ENCODE results near the gene TOB1.
"Not testable (repeated sequence)": the region's sequence is repeated elsewhere in the genome, so short reads cannot be mapped to it uniquely, and the experiment has no call there.

Gene TOB1

DNA sequence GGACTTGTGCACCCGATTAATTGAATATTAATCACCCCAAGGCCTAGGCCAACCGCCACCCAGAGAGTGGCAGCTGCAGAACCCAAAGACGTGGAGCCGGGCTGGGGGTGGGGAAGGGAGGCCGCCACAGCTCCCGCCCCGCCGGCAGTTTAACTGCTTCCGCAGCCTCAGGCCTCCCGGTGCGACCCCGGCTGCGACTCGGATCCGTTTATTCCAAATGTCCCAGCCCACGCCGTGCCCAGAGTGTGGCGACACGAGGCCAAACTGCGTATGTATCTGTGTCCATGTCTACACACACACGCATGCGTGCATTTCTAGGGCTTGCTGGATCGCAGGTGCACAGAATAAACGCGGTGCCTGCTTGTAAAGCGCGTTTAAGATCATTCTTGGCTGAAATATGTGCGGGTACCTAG, 802 bp upstream of the TOB1 start:
- Histone ChIP-seq H3K4me3 (ENCODE audit: low read depth, low read length) (peak overlapping the region; percentile 99), H3K36me3 (ENCODE audit: control insufficient read depth, insufficient read depth, low read length) (peaks cover 20% of the 10 kb centered on the region), H3K9ac (ENCODE audit: low read depth, low read length) (peak overlapping the region; percentile 54), H3K9me3 (ENCODE audit: control insufficient read depth, insufficient read depth, low read length) (no peaks in the 10 kb centered on the region), H3K27ac (ENCODE audit: low read depth, low read length) (peak overlapping the region; percentile 91), H3K4me1 (ENCODE audit: control insufficient read depth, insufficient read depth, low read length) (peaks cover 19% of the 10 kb centered on the region), H3K27me3 (ENCODE audit: control insufficient read depth, insufficient read depth, low read length) (no peaks in the 10 kb centered on the region)

DNA sequence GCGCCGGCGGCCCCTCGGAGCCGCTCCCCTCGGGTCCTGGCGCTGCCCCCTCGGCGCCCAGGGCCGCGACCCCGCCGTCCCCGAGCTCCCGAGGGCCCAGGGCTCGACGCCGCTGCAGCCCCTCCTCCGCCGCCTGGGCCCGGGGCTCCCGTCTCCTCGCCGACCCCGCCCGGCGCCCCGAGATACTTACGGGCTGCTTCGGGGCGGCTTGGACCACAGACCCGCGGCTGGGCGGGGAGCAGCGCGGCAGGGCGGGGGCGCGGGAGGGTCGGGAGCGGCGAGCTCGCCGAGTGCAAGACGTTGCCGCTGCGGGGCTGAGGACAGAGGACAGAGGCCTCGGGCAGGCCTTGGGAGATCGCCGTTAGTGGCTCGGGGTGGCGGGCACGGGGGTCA, 290 bp downstream of the TOB1 start:
- Histone ChIP-seq H3K27me3 (ENCODE audit: control insufficient read depth, insufficient read depth, low read length) (no peaks in the 10 kb centered on the region), H3K4me1 (ENCODE audit: control insufficient read depth, insufficient read depth, low read length) (peaks cover 19% of the 10 kb centered on the region), H3K27ac (ENCODE audit: low read depth, low read length) (peak overlapping the region; percentile 90), H3K36me3 (ENCODE audit: control insufficient read depth, insufficient read depth, low read length) (peaks cover 27% of the 10 kb centered on the region), H3K9ac (ENCODE audit: low read depth, low read length) (peak overlapping the region; percentile 75; the same call in 1 of the 2 replicates), H3K9me3 (ENCODE audit: control insufficient read depth, insufficient read depth, low read length) (no peaks in the 10 kb centered on the region), H3K4me3 (ENCODE audit: low read depth, low read length) (peak overlapping the region; percentile 99)

DNA sequence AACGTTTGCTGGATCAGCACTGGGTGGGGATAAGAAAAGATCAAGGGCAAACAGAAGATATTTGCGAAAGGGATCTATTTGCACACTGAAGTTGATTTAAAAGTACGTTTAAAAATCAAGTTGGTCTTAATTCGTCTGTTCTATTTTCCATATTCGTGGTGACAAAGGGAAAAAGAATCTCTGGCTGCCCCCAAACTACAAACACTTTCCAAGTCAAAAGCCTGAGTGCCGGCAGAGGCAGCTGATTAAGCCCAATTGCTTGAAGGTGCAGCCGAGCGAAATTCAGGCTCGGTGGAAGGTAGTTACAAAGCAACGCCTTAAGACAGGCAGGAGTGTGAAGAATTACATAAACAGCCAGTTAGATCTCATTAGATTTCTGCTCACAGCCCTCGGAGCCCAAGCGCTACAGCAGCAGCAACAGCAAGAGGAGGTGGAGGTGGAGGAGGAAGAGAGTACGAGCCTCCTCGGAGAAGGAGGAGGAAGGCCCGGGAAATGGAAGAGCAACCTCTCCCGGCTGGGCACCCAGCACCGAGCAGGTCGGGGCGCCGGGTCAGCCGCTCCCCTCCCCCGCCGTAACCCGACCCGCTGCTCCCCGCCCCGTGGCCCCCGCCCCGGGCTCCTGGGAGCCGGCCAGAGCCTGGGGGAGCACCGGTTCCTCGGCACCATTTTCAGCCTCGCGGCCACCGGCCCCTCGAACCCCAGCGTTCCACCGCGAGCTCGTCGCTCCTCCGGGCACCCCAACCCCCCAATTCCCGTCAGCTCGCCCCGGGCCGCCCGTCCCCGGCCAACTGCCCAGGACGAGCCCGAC, 890 bp downstream of the TOB1 start:
- peak overlapping the region; percentile 90 for H3K27ac ChIP-seq (ENCODE audit: low read depth, low read length)

DNA sequence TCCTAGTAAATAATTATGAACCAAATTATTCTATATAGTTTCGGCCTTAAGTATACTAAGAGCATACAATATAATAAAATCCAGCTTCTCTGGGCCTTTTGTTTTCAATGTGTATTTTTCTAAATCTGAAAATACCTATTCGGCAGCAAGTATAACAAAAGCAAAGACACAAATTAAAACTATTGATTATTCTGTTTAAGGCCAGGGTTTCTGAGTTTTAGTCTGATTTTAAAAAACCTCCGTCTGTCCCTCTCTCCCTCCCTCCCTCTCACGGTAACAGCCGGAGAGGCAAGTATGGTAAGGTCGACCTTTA, 1.5 kb downstream of the TOB1 start:
- Histone ChIP-seq H3K4me3 (ENCODE audit: low read depth, low read length) (peak overlapping the region; percentile 99), H3K27me3 (ENCODE audit: control insufficient read depth, insufficient read depth, low read length) (no peaks in the 10 kb centered on the region), H3K36me3 (ENCODE audit: control insufficient read depth, insufficient read depth, low read length) (peaks cover 28% of the 10 kb centered on the region), H3K27ac (ENCODE audit: low read depth, low read length) (peak overlapping the region; percentile 90), H3K4me1 (ENCODE audit: control insufficient read depth, insufficient read depth, low read length) (peaks cover 19% of the 10 kb centered on the region), H3K9ac (ENCODE audit: low read depth, low read length) (peak overlapping the region; percentile 69), H3K9me3 (ENCODE audit: control insufficient read depth, insufficient read depth, low read length) (no peaks in the 10 kb centered on the region)

More for the DNA sequence above, 890 bp downstream of the TOB1 start:
- Histone ChIP-seq H3K9ac (ENCODE audit: low read depth, low read length) (peak overlapping the region; percentile 75), H3K36me3 (ENCODE audit: control insufficient read depth, insufficient read depth, low read length) (peaks cover 28% of the 10 kb centered on the region), H3K9me3 (ENCODE audit: control insufficient read depth, insufficient read depth, low read length) (no peaks in the 10 kb centered on the region), H3K4me1 (ENCODE audit: control insufficient read depth, insufficient read depth, low read length) (peaks cover 19% of the 10 kb centered on the region), H3K4me3 (ENCODE audit: low read depth, low read length) (peak overlapping the region; percentile 99), H3K27me3 (ENCODE audit: control insufficient read depth, insufficient read depth, low read length) (no peaks in the 10 kb centered on the region)

DNA sequence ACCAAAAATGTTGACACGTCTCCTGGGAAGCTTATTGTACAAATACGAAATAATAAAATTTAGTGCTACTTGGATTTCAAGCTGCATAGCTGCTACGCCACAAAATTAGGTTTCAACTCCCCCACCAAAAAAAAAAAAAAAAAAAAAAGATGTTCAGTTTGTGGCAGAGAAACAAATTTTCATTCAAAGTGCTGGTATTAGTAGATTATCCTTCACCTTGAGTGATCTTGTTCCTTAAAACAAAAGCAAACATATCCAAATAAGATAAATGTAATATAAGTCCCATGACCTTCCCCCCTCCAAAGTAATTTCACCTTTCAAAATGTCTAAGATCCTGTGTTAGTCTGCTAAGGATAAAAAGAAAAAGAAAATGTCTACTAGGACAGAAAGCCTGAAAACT, 2.2 kb downstream of the TOB1 start:
- Histone ChIP-seq H3K4me1 (ENCODE audit: control insufficient read depth, insufficient read depth, low read length) (peaks cover 19% of the 10 kb centered on the region), H3K27ac (ENCODE audit: low read depth, low read length) (no peak overlapping the region), H3K4me3 (ENCODE audit: low read depth, low read length) (peak overlapping the region; percentile 99)

DNA sequence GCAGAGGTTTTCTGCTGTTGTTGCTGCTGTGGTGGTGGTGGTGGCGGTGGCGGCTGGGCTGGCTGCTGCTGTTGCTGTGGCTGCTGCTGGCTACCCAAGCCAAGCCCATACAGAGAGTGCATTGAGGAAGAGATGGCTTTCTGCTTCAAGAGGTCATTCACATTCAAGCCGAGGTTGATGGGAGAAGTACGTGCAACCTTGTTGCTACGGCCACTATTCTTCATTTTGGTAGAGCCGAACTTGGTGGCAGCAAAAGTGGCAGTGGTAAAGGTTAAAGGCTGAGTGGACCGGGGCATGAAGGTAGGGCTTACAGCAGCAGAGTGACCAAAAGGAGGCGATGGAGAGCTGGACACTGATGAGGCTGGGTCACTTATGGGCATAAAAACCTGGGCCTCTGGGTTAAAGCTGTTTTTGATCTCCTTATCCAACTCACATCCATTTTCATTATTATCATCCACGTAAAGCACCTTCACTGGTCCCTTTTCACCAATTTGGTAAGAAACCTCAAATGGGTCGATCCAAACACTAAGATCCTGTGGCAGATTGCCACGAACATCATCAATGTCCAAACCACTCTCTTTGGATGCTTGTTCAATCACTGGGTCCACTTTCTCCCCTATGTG, 2.8 kb downstream of the TOB1 start:
- Histone ChIP-seq H3K4me1 (ENCODE audit: control insufficient read depth, insufficient read depth, low read length) (peaks cover 16% of the 10 kb centered on the region), H3K9me3 (ENCODE audit: control insufficient read depth, insufficient read depth, low read length) (no peaks in the 10 kb centered on the region), H3K36me3 (ENCODE audit: control insufficient read depth, insufficient read depth, low read length) (peaks cover 28% of the 10 kb centered on the region), H3K27me3 (ENCODE audit: control insufficient read depth, insufficient read depth, low read length) (no peaks in the 10 kb centered on the region), H3K27ac (ENCODE audit: low read depth, low read length) (no peak overlapping the region), H3K9ac (ENCODE audit: low read depth, low read length) (no peak overlapping the region), H3K4me3 (ENCODE audit: low read depth, low read length) (0 out of 2 replicates have a peak overlapping the region, but pooled peaks have one; percentile 99)

More for the DNA sequence above, 2.2 kb downstream of the TOB1 start:
- Histone ChIP-seq H3K9me3 (ENCODE audit: control insufficient read depth, insufficient read depth, low read length) (no peaks in the 10 kb centered on the region), H3K27me3 (ENCODE audit: control insufficient read depth, insufficient read depth, low read length) (no peaks in the 10 kb centered on the region), H3K36me3 (ENCODE audit: control insufficient read depth, insufficient read depth, low read length) (peaks cover 28% of the 10 kb centered on the region), H3K9ac (ENCODE audit: low read depth, low read length) (no peak overlapping the region)

DNA sequence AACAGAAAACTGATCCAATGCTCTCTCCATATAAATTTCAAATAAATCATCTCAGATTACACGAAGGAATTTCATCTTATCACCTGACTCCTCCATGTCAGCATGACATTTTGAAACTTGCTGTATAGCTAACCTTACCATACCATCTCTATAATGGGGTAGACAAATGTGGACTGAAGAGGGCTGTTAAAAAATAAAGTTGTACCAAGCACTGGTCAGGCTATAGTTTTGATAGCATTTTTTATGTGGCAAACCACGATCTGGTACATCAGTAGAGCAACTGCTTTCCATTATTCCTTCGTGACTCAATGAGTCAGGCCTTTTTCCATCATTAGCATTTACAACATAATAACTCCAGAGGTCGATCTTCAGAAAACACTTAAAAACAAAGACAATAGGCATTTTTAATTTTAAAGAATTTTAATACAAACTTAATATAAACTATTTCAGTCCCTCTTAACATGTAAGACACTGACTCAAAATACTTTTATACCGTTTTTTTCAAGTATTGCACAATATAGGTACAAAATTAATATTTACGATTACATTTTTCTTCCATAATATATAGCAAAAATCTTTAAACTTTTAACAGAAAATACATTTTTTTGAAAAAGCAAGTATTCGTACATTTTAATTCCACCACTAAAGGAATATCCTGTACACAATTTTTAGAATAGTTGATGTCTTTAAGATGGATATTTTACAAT, 4.2 kb downstream of the TOB1 start:
- H3K27ac ChIP-seq (ENCODE audit: low read depth, low read length) = no peak overlapping the region
- no peak overlapping the region for H3K9ac ChIP-seq (ENCODE audit: low read depth, low read length)
- H3K9me3 ChIP-seq (ENCODE audit: control insufficient read depth, insufficient read depth, low read length) = no peaks in the 10 kb centered on the region
- H3K36me3 ChIP-seq (ENCODE audit: control insufficient read depth, insufficient read depth, low read length) = peaks cover 28% of the 10 kb centered on the region
- H3K27me3 ChIP-seq (ENCODE audit: control insufficient read depth, insufficient read depth, low read length) = no peaks in the 10 kb centered on the region
- peaks cover 12% of the 10 kb centered on the region for H3K4me1 ChIP-seq (ENCODE audit: control insufficient read depth, insufficient read depth, low read length)
- H3K4me3 ChIP-seq (ENCODE audit: low read depth, low read length) = no peak overlapping the region

DNA sequence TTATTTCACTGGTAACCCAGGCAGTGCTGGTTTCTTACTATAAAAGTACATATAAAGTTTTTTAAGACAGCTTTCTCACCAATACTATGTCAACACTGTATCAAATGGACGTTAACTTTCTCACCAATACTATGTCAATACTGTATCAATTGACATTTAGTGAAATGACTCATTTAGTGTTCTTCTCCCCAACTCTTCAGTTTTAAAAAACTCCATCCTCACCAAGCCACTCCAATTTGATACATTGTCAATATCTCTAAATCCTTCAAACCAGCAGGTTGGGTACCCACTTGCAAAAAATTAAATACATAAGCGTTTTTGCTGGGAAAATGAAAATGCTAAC, 4.8 kb downstream of the TOB1 start:
- Histone ChIP-seq H3K4me1 (ENCODE audit: control insufficient read depth, insufficient read depth, low read length) (peaks cover 12% of the 10 kb centered on the region), H3K27me3 (ENCODE audit: control insufficient read depth, insufficient read depth, low read length) (no peaks in the 10 kb centered on the region), H3K9ac (ENCODE audit: low read depth, low read length) (no peak overlapping the region), H3K27ac (ENCODE audit: low read depth, low read length) (no peak overlapping the region), H3K4me3 (ENCODE audit: low read depth, low read length) (no peak overlapping the region), H3K36me3 (ENCODE audit: control insufficient read depth, insufficient read depth, low read length) (peaks cover 28% of the 10 kb centered on the region), H3K9me3 (ENCODE audit: control insufficient read depth, insufficient read depth, low read length) (no peaks in the 10 kb centered on the region)

DNA sequence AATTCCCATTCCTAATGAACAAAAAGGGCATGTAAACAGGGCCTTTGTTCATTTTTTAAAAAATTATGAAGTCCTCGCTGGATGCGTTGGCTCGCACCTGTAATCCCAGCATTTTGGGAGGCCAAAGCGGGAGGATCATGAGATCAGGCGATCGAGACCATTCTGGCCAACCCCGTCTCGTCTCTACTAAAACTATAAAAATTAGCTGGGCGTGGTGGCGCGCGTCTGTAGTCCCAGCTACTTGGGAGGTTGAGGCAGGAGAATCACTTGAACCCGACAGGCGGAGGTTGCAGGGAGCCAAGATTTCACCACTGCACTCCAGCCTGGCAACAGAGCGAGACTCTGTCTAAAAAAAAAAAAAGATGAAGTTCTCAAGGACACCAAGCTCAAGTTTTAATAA, 6.4 kb downstream of the TOB1 start:
- H3K4me3 ChIP-seq (ENCODE audit: low read depth, low read length); H3K27ac ChIP-seq (ENCODE audit: low read depth, low read length); H3K9me3 ChIP-seq (ENCODE audit: control insufficient read depth, insufficient read depth, low read length); H3K27me3 ChIP-seq (ENCODE audit: control insufficient read depth, insufficient read depth, low read length); H3K9ac ChIP-seq (ENCODE audit: low read depth, low read length): not testable (repeated sequence)
- peaks cover 12% of the 10 kb centered on the region for H3K4me1 ChIP-seq (ENCODE audit: control insufficient read depth, insufficient read depth, low read length)
- H3K36me3 ChIP-seq (ENCODE audit: control insufficient read depth, insufficient read depth, low read length) = peaks cover 28% of the 10 kb centered on the region

DNA sequence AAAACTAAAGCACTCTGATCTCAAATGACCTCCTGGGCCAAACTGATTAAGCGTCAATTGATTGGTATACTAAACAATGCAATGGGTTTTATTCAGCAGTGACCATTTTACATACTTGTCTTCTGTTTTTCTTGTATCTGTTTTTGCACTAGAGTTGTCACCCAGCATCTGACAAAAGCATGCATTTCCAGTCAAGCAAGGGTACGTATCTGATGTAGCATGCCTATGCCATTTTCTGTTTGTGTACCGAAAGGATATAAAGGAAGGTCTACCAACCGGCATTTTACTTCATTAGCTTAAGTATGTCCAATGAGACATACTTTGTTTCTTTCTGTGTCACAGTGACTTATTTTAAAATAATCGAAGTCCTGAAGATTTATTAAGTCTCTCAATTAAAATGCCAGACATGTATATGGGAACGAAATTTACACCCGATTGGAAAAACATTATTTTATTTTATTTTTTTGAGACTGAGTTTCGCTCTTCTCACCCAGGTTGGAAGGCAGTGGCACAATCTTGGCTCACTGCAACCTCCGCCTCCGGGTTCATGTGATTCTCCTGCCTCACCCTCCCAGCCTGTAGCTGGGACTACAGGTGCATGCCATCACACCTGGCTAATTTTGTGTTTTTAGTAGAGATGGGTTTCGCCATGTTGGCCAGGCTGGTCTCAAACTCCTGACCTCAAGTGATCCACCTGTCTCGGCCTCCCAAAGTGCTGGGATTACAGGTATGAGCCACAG, 7.5 kb downstream of the TOB1 start:
- Histone ChIP-seq H3K36me3 (ENCODE audit: control insufficient read depth, insufficient read depth, low read length) (peaks cover 25% of the 10 kb centered on the region), H3K27me3 (ENCODE audit: control insufficient read depth, insufficient read depth, low read length) (no peaks in the 10 kb centered on the region), H3K27ac (ENCODE audit: low read depth, low read length) (no peak overlapping the region), H3K9ac (ENCODE audit: low read depth, low read length) (no peak overlapping the region), H3K4me3 (ENCODE audit: low read depth, low read length) (no peak overlapping the region), H3K4me1 (ENCODE audit: control insufficient read depth, insufficient read depth, low read length) (peaks cover 3% of the 10 kb centered on the region), H3K9me3 (ENCODE audit: control insufficient read depth, insufficient read depth, low read length) (no peaks in the 10 kb centered on the region)

All from HUES48 (cell line).